Panc1 (cell line): ENCODE measurements around the gene CPA2. TPM values are rescaled to one million over a fixed set of nuclear protein-coding genes. Genes with fewer than 3 reads are reported as not detected.
"Not testable (repeated sequence)": the region's sequence is repeated elsewhere in the genome, so short reads cannot be mapped to it uniquely, and the experiment has no call there.

ENCODE experiments used
- ATAC-seq: fragments of 200-7000 bp; cut with Tn5 transposase; 2 replicates; pipeline ENCODE4 v1.9.1; 2020; ENCODE audit warnings: mild to moderate bottlenecking, moderate library complexity
- BruUV-seq: library from RNA; stranded (reverse); fragments of 400-500 nt; replicated peaks from 2 replicates; lab custom pipeline; 2021; lab: Mats Ljungman, UMichigan
- CTCF ChIA-PET: fragments of 300-600 bp; sonication (Branson Sonifier 250); formaldehyde crosslinking; loops from one replicate; lab custom pipeline; 2022; ENCODE audit warnings: antibody characterized with exemption; lab: Charles Lee
- POLR2A ChIA-PET: fragments of 300-600 bp; sonication (Branson Sonifier 250); formaldehyde crosslinking; loops from one replicate; lab custom pipeline; 2022; ENCODE audit warnings: antibody characterized with exemption; lab: Charles Lee
- DNase-seq: peaks from one replicate; pipeline ENCODE4 v3.0.0-alpha.2; 2010; ENCODE audit warnings: low read depth, low spot score
- H3K27ac ChIP-seq: 2 replicates; pipeline ENCODE4 v1.5.1; 2011; ENCODE audit warnings: mild to moderate bottlenecking, low read length, inconsistent platforms
- H3K27me3 ChIP-seq: fragments of 200-500 bp; sonication (Bioruptor generic); 2 replicates; pipeline ENCODE4 v1.6.0; 2014; ENCODE audit warnings: low read length, inconsistent platforms; ENCODE audit not compliant: control insufficient read depth, insufficient read depth
- H3K36me3 ChIP-seq: fragments of 200-500 bp; sonication (Bioruptor generic); 2 replicates; pipeline ENCODE4 v1.5.1; 2014; ENCODE audit warnings: inconsistent platforms, mild to moderate bottlenecking, low read length, moderate library complexity; ENCODE audit not compliant: control insufficient read depth, insufficient read depth
- H3K4me1 ChIP-seq: 2 replicates; pipeline ENCODE4 v1.5.1; 2011; ENCODE audit warnings: inconsistent platforms, mild to moderate bottlenecking, low read length, moderate library complexity; ENCODE audit not compliant: control insufficient read depth, insufficient read depth
- H3K4me3 ChIP-seq, 2 experiments: 2 replicates each; pipeline ENCODE4 v1.5.1; 2011 to 2012; ENCODE audit warnings: low read depth in 2 of 2, low read length in 2 of 2, mild to moderate bottlenecking in 2 of 2, inconsistent platforms in 1 of 2, moderate library complexity in 1 of 2
- H3K9me3 ChIP-seq: fragments of 200-500 bp; sonication (Bioruptor generic); 2 replicates; pipeline ENCODE4 v1.5.1; 2014; ENCODE audit warnings: low read depth, mild to moderate bottlenecking, inconsistent platforms, low read length, moderate library complexity; ENCODE audit not compliant: control insufficient read depth, insufficient read depth
- POLR2AphosphoS5 ChIP-seq: IDR thresholded peaks from 2 replicates; pipeline ENCODE4 v1.6.1; 2012; ENCODE audit warnings: mild to moderate bottlenecking, low read depth, low read length, moderate library complexity
- SIN3A ChIP-seq: IDR thresholded peaks from 2 replicates; pipeline ENCODE4 v1.6.1; 2012; ENCODE audit warnings: low read depth, mild to moderate bottlenecking, low read length, moderate library complexity, borderline replicate concordance; ENCODE audit not compliant: insufficient read depth
- TCF7L2 ChIP-seq: IDR thresholded peaks from 2 replicates; pipeline ENCODE4 v1.6.1; 2011; ENCODE audit warnings: mild to moderate bottlenecking, low read depth, low read length, inconsistent platforms
- in situ Hi-C: cut with HindIII; loops from 2 replicates; pipeline ENCODE4 v1.10.0; 2016; ENCODE audit warnings: low sequenced_read_pairs, low pct_unique_long_range_greater_than_20kb
- intact Hi-C: fragments of 100-400 bp; cut with micrococcal nuclease; formaldehyde crosslinking; loops from one replicate; pipeline ENCODE4 v1.10.0; 2022; ENCODE audit not compliant: unreplicated experiment
- total RNA-seq: library from RNA; stranded (reverse); gene quantifications from one replicate; pipeline ENCODE4 v1.2.1, GENCODE V29; 2021; ENCODE audit not compliant: unreplicated experiment
- TF ChIP-seq, protein P1 (sequence below): fragments of 450-650 bp; IDR thresholded peaks from 2 replicates; pipeline ENCODE4 v1.5.1; 2017; ENCODE audit warnings: mild to moderate bottlenecking
- TF ChIP-seq, protein P2 (sequence below), 2 experiments: IDR thresholded peaks; 2 replicates each; pipeline ENCODE4 v1.6.1; 2011 to 2012; ENCODE audit warnings: low read depth in 2 of 2, control low read depth in 1 of 2, low read length in 1 of 2, mild to moderate bottlenecking in 1 of 2, moderate library complexity in 1 of 2; ENCODE audit not compliant: insufficient read depth in 1 of 2

Gene CPA2
- total RNA-seq, 1 experiment from 2014 or later = 0.87 TPM

DNA sequence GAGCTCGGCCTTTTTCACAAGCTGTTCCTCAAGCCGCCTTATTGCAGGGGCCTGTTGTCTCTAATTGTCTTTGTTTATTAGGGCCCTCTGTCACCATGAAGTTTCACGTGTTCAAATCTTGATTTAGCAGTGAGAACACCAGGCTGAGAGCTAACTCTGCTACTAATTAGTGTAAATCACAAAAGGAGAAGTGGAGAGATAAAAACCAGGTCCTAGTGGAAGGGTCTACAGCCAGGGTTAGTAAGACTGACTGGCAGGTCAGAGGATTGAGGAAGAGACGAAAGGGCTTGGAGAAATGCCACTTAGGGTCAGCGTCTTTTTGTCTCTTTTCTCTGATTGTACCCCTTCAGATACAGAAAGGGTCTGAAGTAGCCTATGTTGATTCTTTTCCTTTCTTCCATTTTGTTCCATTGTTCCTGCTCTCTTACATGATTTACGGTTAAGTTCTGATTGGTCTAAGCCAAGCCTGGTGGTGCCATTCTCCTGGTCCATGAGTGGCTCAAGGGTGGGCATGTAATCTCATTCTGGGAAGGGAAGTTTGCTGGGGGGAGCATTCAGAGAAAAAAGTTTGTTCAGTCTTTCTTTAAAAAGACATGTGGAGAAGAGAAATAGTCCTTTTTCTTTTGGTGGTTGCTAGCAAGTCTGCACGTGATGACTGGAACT is 37.7 kb upstream of the CPA2 start:
- TF ChIP-seq, protein P1, sequence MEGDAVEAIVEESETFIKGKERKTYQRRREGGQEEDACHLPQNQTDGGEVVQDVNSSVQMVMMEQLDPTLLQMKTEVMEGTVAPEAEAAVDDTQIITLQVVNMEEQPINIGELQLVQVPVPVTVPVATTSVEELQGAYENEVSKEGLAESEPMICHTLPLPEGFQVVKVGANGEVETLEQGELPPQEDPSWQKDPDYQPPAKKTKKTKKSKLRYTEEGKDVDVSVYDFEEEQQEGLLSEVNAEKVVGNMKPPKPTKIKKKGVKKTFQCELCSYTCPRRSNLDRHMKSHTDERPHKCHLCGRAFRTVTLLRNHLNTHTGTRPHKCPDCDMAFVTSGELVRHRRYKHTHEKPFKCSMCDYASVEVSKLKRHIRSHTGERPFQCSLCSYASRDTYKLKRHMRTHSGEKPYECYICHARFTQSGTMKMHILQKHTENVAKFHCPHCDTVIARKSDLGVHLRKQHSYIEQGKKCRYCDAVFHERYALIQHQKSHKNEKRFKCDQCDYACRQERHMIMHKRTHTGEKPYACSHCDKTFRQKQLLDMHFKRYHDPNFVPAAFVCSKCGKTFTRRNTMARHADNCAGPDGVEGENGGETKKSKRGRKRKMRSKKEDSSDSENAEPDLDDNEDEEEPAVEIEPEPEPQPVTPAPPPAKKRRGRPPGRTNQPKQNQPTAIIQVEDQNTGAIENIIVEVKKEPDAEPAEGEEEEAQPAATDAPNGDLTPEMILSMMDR = no peak
- TF ChIP-seq, protein P2, sequence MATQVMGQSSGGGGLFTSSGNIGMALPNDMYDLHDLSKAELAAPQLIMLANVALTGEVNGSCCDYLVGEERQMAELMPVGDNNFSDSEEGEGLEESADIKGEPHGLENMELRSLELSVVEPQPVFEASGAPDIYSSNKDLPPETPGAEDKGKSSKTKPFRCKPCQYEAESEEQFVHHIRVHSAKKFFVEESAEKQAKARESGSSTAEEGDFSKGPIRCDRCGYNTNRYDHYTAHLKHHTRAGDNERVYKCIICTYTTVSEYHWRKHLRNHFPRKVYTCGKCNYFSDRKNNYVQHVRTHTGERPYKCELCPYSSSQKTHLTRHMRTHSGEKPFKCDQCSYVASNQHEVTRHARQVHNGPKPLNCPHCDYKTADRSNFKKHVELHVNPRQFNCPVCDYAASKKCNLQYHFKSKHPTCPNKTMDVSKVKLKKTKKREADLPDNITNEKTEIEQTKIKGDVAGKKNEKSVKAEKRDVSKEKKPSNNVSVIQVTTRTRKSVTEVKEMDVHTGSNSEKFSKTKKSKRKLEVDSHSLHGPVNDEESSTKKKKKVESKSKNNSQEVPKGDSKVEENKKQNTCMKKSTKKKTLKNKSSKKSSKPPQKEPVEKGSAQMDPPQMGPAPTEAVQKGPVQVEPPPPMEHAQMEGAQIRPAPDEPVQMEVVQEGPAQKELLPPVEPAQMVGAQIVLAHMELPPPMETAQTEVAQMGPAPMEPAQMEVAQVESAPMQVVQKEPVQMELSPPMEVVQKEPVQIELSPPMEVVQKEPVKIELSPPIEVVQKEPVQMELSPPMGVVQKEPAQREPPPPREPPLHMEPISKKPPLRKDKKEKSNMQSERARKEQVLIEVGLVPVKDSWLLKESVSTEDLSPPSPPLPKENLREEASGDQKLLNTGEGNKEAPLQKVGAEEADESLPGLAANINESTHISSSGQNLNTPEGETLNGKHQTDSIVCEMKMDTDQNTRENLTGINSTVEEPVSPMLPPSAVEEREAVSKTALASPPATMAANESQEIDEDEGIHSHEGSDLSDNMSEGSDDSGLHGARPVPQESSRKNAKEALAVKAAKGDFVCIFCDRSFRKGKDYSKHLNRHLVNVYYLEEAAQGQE (IDR thresholded peaks at IDR 0.05; ENCODE audit: insufficient read depth in 1 of 2, low read depth in 2 of 2, low read length in 1 of 2) = no peak
- TF ChIP-seq SIN3A = no peak
- no peak for TF ChIP-seq TCF7L2
- Histone ChIP-seq H3K9me3 (no peaks in the 10 kb centered on the region), H3K4me1 (no peaks in the 10 kb centered on the region), H3K36me3 (no peaks in the 10 kb centered on the region), H3K4me3 (no peak overlapping the region), H3K27me3 (no peaks in the 10 kb centered on the region), H3K27ac (no peak overlapping the region)
- in situ Hi-C loops = no loop called here
- ChIA-PET POLR2A (no interaction called here), CTCF (no interaction called here)
- no TSS peak for BruUV-seq
- ATAC-seq = no peak
- intact Hi-C loops = no loop called here
- DNase-seq = no peak

DNA sequence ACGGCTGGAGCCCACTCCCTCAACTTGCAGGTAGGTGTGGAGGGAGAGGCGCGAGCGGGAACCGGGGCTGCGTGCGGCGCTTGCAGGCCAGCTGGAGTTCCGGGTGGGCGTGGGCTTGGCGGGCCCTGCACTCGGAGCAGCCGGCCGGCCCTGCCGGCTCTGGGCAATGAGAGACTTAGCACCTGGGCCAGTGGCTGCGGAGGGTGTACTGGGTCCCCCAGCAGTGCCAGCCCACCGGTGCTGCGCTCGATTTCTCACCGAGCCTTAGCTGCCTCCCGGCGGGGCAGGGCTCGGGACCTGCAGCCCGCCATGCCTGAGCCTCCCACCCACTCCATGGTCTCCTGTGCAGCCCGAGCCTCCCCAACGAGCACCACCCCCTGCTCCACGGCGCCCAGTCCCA is 36.7 kb upstream of the CPA2 start:
- H3K36me3 ChIP-seq, CTCF ChIA-PET, ATAC-seq, H3K4me3 ChIP-seq, H3K27ac ChIP-seq, H3K27me3 ChIP-seq, intact Hi-C loops, in situ Hi-C loops, DNase-seq, H3K4me1 ChIP-seq, H3K9me3 ChIP-seq, BruUV-seq: not testable (repeated sequence)
- POLR2A ChIA-PET = interaction anchor here (0.5 kb wide), 1 partner anchor 282 kb away, joined by 7 read pairs; no protein-coding TSS in a partner anchor

DNA sequence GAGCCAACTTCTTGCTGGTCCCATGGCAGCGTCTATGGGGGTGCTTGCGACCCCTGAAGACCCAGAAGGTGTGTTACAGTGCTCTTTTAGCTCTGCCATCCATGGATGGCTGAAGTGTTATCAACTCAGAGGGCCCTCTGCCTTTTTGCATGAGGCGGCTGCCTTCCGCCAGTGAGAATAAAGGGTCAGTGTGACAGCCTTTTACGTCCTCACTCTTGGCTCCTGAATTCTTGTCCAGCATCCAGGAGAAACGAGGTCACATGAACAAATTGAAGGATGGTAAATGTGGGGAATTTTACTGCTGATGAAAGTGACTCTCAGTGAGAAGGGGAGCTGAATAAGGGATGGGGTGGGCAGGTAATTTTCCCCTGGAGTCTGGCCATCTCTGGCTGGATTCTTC is 34.9 kb upstream of the CPA2 start:
- ChIA-PET CTCF (no interaction called here), POLR2A (no interaction called here)
- intact Hi-C loops = no loop called here
- H3K4me1 ChIP-seq = no peaks in the 10 kb centered on the region
- H3K27me3 ChIP-seq = no peaks in the 10 kb centered on the region
- no peaks in the 10 kb centered on the region for H3K36me3 ChIP-seq
- BruUV-seq = no TSS peak
- TF ChIP-seq TCF7L2 (no peak), SIN3A (no peak), POLR2AphosphoS5 (no peak)
- TF ChIP-seq, protein P2 (IDR thresholded peaks at IDR 0.05; ENCODE audit: insufficient read depth in 1 of 2, low read depth in 2 of 2, low read length in 1 of 2) = no peak
- TF ChIP-seq, protein P1 = no peak
- no peak overlapping the region for H3K4me3 ChIP-seq
- ATAC-seq = no peak
- DNase-seq = no peak
- no peak overlapping the region for H3K27ac ChIP-seq
- in situ Hi-C loops = no loop called here
- no peaks in the 10 kb centered on the region for H3K9me3 ChIP-seq
